Nephron progenitor cell (in vitro differentiated cells): ENCODE measurements around the gene PEX11A.
A peak's percentile ranks its signal among the peaks of the same experiment; 100 is the strongest.

Experiments
- DNase-seq: peaks from one replicate; pipeline ENCODE4 v3.0.0; 2021
- H3K27ac Mint-ChIP-seq: 2 replicates; pipeline ENCODE4 v1.8.0; 2021; ENCODE audit warnings: mild to moderate bottlenecking, moderate library complexity, mixed read lengths
- H3K27me3 Mint-ChIP-seq: 2 replicates; pipeline ENCODE4 v1.8.0; 2021; ENCODE audit warnings: mild to moderate bottlenecking, low read depth, mixed read lengths; ENCODE audit not compliant: poor library complexity
- H3K36me3 Mint-ChIP-seq: 2 replicates; pipeline ENCODE4 v1.8.0; 2021; ENCODE audit warnings: low read depth, mixed read lengths
- H3K4me1 Mint-ChIP-seq: 2 replicates; pipeline ENCODE4 v1.8.0; 2021; ENCODE audit warnings: mixed read lengths
- H3K4me3 Mint-ChIP-seq: 2 replicates; pipeline ENCODE4 v1.8.0; 2021; ENCODE audit warnings: mild to moderate bottlenecking, moderate library complexity, mixed read lengths
- H3K9me3 Mint-ChIP-seq: 2 replicates; pipeline ENCODE4 v1.8.0; 2021; ENCODE audit warnings: mild to moderate bottlenecking, moderate library complexity, mixed read lengths
- TF ChIP-seq, protein P1 (sequence below): fragments of 200-600 bp; sonication (generic); IDR thresholded peaks from 2 replicates; pipeline ENCODE4 v1.5.0; 2021; ENCODE audit warnings: antibody characterized with exemption

PEX11A gene

DNA sequence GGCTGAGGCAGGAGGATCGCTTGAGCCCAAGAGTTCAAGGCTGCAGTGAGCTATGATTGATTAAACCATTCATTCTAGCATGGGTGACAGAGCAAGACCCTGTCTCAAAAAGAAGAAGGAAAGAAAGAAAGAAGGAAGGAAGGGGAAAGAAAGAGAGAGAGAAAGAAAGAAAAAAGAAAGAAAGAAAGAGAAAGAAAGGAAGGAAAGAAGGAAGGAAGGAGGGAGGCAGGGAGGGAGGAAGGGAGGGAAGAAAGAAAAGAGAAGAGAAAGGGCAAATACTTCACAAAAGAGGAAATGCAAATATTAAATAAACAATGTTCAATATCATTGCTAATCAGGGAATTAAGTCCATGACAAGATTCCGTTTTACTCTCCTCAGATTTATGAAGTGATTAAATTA is 31.3 kb downstream of the PEX11A start:
- H3K36me3 Mint-ChIP-seq = no peaks in the 10 kb centered on the region
- peaks cover 7% of the 10 kb centered on the region for H3K9me3 Mint-ChIP-seq
- H3K27ac Mint-ChIP-seq = no peak overlapping the region
- H3K27me3 Mint-ChIP-seq = peaks cover 59% of the 10 kb centered on the region
- no peak for DNase-seq
- H3K4me1 Mint-ChIP-seq = peaks cover 18% of the 10 kb centered on the region
- TF ChIP-seq, protein P1, sequence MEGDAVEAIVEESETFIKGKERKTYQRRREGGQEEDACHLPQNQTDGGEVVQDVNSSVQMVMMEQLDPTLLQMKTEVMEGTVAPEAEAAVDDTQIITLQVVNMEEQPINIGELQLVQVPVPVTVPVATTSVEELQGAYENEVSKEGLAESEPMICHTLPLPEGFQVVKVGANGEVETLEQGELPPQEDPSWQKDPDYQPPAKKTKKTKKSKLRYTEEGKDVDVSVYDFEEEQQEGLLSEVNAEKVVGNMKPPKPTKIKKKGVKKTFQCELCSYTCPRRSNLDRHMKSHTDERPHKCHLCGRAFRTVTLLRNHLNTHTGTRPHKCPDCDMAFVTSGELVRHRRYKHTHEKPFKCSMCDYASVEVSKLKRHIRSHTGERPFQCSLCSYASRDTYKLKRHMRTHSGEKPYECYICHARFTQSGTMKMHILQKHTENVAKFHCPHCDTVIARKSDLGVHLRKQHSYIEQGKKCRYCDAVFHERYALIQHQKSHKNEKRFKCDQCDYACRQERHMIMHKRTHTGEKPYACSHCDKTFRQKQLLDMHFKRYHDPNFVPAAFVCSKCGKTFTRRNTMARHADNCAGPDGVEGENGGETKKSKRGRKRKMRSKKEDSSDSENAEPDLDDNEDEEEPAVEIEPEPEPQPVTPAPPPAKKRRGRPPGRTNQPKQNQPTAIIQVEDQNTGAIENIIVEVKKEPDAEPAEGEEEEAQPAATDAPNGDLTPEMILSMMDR = no peak
- H3K4me3 Mint-ChIP-seq = no peak overlapping the region

DNA sequence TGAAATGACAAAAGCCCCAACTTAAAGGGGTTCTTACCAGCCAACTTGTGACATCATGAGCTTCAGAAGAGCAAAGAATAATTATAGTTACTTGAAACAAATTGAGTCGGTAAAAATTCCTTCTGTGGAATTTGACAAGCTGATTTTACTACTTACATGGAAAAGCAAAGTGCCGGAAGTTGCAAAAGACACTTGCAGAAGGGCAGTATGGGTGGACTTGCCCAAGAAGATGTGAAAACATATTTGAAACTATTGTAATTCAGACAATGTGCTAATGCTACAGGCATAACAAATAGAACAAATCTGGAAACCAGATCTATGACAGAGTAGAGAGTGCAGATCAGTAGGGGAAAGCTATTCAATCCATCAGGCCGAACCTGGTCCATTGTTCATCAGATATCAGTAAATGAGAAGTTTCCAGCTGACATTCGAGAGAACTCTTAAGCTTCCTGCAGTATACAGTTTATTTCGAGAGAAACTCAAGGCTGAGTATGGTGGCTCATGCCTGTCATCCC is 32.8 kb downstream of the PEX11A start:
- no peaks in the 10 kb centered on the region for H3K36me3 Mint-ChIP-seq
- H3K27ac Mint-ChIP-seq = no peak overlapping the region
- H3K27me3 Mint-ChIP-seq = peaks cover 61% of the 10 kb centered on the region
- no peak overlapping the region for H3K4me3 Mint-ChIP-seq
- H3K4me1 Mint-ChIP-seq = peaks cover 24% of the 10 kb centered on the region
- H3K9me3 Mint-ChIP-seq = peaks cover 7% of the 10 kb centered on the region
- TF ChIP-seq, protein P1 = no peak
- DNase-seq = no peak

DNA sequence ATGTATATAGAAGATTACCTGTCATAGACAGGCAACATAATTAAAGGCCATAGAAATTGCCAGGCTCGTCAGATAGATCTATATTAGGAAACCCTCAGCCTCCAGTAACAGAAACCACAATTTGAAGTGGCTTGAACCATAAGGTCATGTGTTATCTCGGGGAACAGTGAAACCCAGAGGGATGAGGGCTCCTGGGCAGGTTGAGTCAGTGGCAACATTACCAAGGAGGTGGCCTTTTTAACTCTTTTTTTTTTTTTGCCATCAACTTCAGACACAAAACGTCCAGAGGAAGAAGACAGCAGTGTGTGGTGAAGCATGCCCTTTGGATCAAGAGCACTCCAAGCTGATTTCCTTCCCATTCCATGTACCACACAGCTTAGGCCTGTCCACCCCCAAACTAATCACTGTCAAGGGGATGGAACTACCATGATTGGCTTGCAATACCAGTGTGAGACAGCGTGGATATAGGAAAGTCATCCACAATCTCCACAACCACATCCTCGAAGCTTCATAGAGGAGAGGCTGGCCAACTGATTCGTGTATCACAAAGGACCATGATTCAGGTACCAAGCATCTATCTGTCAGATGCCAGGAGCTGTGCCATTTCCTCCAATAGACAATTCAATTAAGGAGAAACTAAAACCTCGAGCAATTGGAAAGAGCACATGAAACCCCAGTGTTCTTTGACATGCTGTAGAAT is 34.3 kb downstream of the PEX11A start:
- Mint-ChIP-seq H3K36me3 (peaks cover 12% of the 10 kb centered on the region), H3K4me1 (peaks cover 22% of the 10 kb centered on the region), H3K27me3 (peaks cover 54% of the 10 kb centered on the region), H3K9me3 (peaks cover 7% of the 10 kb centered on the region), H3K27ac (peak overlapping the region; percentile 69), H3K4me3 (peak overlapping the region; percentile 91)
- TF ChIP-seq, protein P1 = no peak
- no peak for DNase-seq

DNA sequence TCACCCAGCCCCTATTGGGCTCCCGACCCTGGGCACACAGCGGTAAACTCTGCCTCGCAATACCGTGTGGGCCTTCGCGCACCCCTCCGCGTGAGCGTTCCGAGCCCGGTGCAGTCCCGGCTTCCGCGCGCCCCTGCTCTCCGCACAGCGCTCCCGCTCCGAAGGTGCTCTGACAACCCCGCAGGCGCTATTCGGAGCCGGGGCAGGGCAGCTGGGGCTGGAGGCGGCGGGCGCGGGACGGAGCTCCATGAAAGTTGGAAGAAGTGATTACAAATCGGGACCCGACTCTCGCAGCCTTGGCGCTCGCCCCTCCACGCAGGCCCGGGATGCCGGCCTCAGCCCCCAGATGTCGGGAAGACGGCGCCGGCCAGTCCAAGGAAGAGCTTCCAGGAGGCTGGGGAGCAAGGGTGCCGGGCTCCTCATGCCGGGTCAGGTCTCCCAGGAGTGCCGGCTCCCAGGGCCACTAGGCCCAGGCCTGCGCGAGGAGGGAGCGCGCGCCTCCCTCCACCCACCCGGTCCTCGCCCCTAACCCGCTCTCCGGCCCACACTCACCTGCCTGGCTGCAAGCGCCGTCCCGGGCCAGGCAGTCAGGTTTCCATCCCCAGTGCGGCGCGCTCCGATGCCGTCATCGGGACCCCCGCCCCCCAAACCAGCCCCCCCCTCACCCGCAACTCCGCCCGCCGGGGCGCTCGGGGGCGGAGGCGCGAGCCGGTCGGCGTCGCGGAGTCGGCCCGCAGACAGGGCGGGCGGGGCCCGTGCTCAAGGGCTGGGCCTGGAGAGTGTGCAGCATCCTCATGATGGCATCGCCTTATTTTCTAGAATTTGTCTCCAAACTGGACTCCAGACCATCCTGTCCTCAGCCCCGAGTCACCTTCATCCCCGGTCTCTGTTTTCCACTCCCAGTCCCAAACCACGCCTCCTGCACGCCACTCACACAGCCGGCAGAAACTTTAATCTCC is 35.4 kb downstream of the PEX11A start, which contains the start of gene KIF7:
TSS of gene KIF7 (minus strand) at position 621 of the 959 bp plus-strand sequence. CDS start 2,537 bp downstream, outside the sequence.
- Mint-ChIP-seq H3K4me3 (peak within 1 kb of the TSS; percentile 91), H3K27me3 (peaks cover 43% of the 10 kb centered on the region), H3K4me1 (peaks cover 22% of the 10 kb centered on the region), H3K27ac (peak within 1 kb of the TSS; percentile 70), H3K36me3 (peaks cover 14% of the 10 kb centered on the region), H3K9me3 (peaks cover under 1% of the 10 kb centered on the region)
- peak; percentile 77 for DNase-seq
- TF ChIP-seq, protein P1 = no peak

DNA sequence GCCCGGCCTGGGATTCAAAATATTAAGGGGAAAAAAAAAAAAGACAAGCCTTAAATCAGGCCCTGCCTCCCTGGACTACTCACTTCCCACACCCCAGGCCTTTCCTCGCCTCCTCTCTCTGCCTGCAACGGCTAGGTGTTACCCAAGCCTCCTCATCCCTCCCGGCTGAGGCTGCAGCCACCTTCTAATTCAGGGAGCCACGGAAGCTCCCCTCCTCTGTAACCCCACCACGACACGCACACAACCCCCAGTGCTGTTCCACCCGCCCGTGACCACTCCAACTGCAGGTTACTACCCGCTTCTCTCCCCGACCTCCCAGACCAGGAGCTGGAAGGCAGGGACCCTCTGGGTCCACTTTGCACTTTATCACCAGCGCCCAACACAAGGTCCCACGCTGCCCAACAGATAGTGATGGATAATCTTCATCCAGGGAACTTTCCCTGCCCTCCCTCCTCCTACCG is 36.2 kb downstream of the PEX11A start:
- Mint-ChIP-seq H3K27ac (peak overlapping the region; percentile 15), H3K9me3 (no peaks in the 10 kb centered on the region), H3K27me3 (peaks cover 35% of the 10 kb centered on the region), H3K36me3 (peaks cover 22% of the 10 kb centered on the region), H3K4me1 (peaks cover 22% of the 10 kb centered on the region), H3K4me3 (peak overlapping the region; percentile 91)
- DNase-seq = no peak
- TF ChIP-seq, protein P1 = no peak
